Non-pigmented ciliary epithelial cell (primary cell): ENCODE measurements around the gene SH3BP4.

Experiments
- DNase-seq: peaks from one replicate; pipeline ENCODE4 v3.0.0-alpha.2; 2010; ENCODE audit warnings: low read depth

SH3BP4 gene

GRCh38 chr2:234968631-234969305 lies 17.0 kb downstream of the SH3BP4 start:
- DNase-seq: no peak

GRCh38 chr2:234969306-234970098 lies 17.7 kb downstream of the SH3BP4 start:
- DNase-seq: no peak

DNA sequence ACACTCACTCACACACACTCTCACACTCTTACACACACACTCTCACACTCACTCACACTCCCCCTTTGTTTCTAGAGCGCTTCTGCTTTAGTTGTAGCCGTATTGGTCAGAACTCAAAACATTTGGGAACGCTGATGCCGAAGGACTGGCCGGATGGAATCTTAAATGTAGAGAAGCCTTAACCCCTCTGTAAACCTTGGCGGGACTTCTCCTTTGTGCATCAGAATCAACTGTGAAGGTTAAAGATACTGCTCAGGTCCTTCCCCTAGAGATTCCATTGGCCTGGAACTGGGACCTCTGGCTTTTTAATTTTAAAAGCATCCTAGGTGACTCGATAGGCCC lies 18.3 kb downstream of the SH3BP4 start:
- no peak for DNase-seq

DNA sequence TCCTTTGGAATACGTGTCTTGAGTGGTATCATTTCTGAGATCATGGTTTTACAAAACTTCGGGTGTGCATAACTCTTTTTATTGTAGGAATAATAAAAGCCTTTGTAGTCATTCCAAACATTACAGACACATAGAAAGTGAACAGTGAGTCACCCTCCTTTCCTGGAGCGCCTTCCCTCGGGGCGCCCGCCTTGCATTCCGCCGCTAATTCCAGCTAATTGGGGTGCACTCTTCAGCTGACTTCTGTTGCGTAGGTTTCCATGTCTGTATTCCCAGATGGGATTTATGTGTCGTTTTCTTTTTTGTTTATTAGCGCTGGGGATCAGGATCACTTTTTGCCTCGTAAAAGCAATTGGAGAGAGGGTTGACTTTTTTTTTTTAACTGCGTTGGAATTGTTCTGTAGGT lies 18.7 kb downstream of the SH3BP4 start:
- DNase-seq: no peak

DNA sequence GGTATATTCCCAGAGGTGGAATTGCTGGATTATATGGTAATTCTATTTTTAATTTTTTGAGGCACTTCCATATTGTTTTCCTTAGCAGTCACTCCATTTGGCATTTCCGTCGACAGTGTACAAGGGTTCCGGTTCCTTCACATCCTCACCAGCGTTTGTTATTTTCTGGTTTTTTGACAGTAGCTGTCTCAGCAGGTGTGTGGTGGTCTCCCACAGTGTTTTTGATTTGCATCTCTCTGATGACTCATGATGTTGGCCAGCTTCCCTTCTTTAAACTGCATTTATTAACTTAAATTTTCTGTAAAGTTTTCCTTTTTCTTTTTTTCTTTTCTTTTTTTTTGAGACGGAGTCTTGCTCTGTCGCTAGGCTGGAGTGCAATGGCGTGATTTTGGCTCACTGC lies 19.7 kb downstream of the SH3BP4 start:
- DNase-seq: no peak

DNA sequence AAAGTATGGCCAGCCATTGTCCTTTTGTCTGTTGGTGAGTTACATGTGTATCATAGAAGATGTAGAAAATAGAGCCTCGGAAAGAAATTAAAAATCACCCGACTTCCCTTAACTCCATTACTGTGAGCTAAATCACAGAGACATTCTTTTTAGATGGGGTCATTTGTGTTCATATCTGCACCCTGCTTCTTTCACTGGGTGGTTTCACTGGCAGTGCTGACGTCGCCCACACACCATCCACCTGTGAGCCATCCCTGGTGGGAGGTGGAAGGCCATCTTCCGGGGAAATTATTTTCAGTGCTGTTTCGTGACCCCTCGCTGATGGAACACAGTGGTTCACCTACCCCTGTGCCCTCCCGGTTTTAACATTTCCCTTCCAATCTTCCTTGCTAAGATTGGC lies 21.2 kb downstream of the SH3BP4 start:
- DNase-seq: no peak

GRCh38 chr2:234974501-234975385 lies 22.9 kb downstream of the SH3BP4 start:
- DNase-seq: peak; percentile 63

- DNase-seq: no peak
These were observed 23.8 kb downstream of the SH3BP4 start for GRCh38 chr2:234975611-234976010.

- no peak for DNase-seq
These were observed 24.8 kb downstream of the SH3BP4 start for GRCh38 chr2:234976479-234977227.

DNA sequence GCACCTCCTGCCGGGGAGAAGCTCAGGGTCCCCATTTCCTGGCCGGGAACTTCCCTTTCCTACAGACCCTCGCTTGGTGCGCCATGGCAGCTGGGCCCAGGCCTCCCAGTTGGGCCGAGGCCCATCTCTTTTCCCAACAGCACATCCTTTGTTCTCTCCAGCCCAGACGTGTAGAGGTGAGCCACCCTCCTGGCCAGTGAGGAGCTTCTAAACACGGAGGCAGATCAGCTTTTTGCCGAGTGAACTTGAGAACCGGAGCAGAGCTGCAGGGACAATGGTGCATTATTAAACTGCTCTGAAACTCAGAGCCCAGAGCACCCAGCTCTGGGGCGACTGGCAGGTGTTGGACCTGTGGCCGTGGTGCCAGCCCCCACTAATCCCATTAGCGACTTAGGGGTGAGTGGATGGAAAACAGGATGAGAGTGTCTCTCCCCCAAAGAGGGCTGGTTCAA lies 25.4 kb downstream of the SH3BP4 start:
- DNase-seq: no peak

DNA sequence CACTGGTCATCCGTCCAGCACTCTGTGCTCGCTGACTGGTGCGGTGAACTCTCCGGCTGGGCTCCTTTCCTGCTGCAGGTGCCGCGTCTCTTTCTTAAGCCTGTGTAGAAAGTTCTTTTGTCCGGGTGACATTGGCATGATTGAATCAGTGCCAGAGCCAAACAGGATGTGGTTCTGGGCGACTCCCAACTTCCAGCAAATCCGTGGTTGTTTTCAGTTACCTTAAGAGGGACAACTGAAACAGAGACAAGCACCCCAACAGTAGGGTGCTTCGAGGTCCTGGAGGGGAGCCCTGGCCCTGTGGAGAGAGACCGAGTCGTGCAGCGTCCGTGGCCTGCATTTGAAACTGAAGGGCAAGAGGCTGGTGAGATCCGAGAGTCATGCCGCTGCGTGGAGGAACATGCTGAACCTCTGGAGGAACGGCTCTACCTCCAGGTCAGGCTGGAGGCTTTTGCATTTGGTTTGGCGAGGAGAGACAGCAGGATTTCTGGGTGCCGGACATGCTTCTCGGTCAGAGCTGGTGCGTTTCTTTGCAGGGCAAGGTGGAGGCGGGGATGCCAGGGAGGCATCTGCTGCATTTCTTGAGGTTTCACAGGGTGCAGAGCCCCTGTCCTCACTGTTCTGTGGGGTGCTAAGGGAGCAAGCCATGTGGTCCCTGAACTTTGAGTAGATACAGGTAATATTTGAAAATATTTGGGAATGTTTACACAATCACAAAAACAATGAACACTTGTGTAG lies 26.8 kb downstream of the SH3BP4 start:
- no peak for DNase-seq

DNA sequence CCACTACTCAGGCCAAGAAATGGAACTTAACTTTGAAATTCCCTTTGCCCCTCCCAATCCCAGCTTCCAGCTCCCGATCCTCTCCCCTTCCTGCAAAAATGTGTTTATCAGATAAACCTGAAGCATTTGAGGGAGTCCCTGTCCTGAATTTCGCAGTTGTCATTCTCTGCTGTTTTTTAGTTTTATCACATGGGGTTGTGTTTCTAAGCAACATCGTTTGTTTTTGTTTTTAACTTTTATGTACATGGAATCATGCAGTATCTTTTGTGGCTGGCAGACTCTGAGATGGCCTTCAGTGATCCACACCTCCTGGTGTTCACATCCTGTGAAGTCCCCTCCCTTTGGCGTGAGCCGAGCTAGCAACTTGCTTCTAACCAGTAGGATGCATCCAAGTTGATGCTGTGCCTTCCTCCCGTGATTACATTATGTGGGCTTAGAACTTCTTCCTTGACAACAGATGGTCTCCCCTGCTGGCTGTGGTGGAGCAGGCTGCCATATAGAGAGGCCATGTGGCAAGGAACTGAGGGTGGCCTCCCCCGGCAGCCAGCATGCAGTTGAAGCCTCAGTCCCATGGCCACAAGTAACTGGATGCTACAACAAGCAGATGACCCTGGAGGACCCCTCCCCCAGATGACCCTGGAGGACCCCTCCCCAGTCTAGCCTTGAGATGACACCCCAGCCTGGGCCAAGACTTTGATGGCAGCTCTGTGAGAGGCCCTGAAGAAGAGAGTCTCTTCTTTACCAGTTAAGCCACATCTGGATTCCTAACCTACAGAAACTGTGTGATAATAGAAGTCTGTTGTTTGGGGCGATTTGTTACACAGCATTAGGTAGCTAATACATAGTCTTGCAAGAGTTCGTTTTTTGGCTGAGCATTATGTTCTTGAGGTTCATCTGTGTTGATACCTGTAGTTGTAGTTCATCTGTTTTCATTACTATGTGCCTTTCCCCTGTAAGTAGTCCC lies 27.7 kb downstream of the SH3BP4 start:
- DNase-seq: no peak

DNA sequence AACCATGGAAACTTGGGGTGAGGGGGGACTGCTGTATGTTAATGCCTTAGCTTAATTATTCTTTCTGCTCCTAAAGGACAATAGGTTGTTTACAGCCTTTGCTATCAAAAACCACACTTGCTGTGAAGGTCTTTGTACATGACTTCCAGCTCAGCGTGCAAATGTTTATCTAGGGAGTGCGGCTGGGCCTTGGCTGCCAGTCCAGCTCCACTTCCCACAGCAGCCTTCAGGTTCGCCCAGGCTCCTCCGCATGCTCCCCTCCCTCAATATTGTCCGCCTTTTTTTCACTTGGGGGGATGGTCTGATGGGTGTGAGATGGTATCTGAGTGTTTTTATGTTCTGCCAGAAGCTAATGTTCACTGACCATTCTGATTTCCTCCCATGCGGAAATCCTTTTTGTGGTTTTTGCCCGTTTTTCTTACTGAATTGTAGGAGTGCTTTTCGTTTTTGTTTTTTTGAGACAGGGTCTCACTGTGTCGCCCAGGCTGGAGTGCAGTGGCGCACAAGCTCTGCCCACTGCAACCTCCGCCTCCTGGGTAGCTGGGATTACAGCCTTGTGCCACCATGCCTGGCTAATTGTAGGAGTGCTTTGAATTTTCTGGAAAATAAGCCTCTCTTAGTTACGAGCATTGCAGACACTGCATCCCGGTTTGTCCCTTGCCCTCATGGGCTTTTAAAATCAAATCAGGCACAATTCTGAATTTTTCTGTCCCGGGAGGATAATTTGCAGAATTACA lies 28.8 kb downstream of the SH3BP4 start:
- DNase-seq: no peak

GRCh38 chr2:234981197-234982095 lies 29.6 kb downstream of the SH3BP4 start:
- peak; percentile 97 for DNase-seq

DNA sequence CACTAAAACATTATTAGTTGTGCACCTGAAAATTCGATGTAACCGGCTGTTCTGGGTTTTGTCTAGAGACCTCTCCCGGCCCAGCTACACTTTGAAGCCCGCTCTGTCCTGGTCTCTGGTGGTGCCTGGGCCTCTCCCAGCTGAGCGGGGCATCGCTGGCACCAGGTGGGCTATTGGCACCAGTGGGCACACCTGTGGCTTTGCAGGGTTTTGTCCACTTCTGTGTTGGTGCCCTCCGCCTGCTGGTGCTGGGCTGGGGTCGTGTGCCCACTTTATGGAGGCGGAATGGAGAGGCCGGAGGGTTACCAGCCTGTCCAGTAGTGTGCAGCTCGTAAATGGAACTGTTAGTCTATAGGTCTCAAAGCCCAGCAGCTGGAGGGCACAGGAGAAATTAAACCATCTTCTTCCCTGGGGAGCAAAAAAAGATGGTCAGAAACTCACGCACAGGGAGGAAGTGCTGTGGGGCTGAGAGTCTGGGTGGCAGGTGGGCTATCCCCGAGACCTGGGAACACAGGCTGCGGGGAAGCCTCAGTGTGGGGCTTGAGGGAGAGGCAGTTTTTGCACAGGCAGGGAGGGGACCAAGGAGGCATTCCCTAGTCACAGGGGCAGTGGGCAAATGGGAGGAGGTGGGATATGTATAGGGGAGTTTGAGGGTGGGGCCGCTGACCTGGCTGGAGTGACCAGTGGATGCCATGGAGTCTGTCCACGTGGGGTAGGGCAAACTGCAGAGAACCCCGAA lies 30.4 kb downstream of the SH3BP4 start:
- DNase-seq: no peak

- no peak for DNase-seq
These were observed 31.4 kb downstream of the SH3BP4 start for GRCh38 chr2:234983011-234983726.
